RWPE1 (cell line): ENCODE measurements around the gene TCF12.

Source experiments
- CTCF ChIA-PET: fragments of 350-600 bp; sonication (Branson Sonifier 250); formaldehyde crosslinking; extraction: SDS; loops from one replicate; lab custom pipeline; 2021; lab: Yijun Ruan, JAX
- POLR2A ChIA-PET: fragments of 400-600 bp; formaldehyde crosslinking; extraction: SDS; loops from one replicate; lab custom pipeline; 2020; ENCODE audit warnings: antibody characterized with exemption; ENCODE audit not compliant: low non-redundant PET; lab: Yijun Ruan, JAX
- DNase-seq: peaks from one replicate; pipeline ENCODE4 v3.0.0; 2012; ENCODE audit warnings: low spot score
- H3K27ac ChIP-seq: fragments of 450-650 bp; 2 replicates; pipeline ENCODE4 v1.5.1; 2017
- TF ChIP-seq, protein P1 (sequence below): fragments of 450-650 bp; conservative IDR thresholded peaks from 2 replicates; pipeline ENCODE4 v1.5.1; 2017; ENCODE audit warnings: low read depth, mild to moderate bottlenecking

TCF12 gene

DNA sequence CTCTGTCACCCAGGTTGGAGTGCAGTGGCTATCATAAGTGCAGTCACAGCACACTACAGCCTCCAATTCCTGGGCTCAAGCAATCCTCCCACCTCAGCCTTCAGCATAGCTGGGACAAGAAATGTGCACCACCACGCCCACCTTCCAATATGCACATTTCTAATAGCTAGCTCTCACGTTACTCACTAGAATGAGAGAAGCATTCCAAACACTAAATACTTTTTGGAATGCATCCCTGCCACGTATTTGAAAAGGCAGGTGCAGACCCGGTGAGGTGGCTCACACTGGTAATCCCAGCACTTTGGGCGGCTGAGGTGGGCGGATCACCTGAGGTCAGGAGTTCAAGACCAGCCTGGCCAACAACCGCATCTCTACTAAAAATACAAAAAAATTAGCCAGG, 7.6 kb upstream of the TCF12 start:
- DNase-seq, result no peak
- POLR2A ChIA-PET, result no interaction called here
- TF ChIP-seq, protein P1, sequence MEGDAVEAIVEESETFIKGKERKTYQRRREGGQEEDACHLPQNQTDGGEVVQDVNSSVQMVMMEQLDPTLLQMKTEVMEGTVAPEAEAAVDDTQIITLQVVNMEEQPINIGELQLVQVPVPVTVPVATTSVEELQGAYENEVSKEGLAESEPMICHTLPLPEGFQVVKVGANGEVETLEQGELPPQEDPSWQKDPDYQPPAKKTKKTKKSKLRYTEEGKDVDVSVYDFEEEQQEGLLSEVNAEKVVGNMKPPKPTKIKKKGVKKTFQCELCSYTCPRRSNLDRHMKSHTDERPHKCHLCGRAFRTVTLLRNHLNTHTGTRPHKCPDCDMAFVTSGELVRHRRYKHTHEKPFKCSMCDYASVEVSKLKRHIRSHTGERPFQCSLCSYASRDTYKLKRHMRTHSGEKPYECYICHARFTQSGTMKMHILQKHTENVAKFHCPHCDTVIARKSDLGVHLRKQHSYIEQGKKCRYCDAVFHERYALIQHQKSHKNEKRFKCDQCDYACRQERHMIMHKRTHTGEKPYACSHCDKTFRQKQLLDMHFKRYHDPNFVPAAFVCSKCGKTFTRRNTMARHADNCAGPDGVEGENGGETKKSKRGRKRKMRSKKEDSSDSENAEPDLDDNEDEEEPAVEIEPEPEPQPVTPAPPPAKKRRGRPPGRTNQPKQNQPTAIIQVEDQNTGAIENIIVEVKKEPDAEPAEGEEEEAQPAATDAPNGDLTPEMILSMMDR, result no peak
- CTCF ChIA-PET, result no interaction called here
- no peak overlapping the region for H3K27ac ChIP-seq

DNA sequence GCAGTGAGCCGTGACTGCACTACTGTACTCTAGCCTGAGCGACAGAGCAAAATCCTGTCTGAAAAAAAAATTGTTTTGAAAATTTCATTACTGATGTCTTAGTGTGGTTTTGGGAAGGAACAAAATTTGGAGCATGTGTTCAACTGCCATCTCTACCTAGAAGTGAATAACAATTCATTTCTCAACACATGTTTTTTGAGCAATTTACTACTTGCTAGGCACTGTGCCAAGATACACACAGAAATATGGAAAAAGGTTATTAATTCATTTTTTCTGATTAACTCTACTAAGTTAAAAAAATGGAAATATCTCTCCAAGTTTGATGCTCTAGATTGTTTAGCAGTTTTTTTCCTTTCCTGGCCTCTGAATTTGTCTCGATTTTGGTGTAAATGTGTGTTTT, 5.2 kb upstream of the TCF12 start:
- no peak overlapping the region for H3K27ac ChIP-seq
- CTCF ChIA-PET, result no interaction called here
- POLR2A ChIA-PET, result no interaction called here
- DNase-seq, result no peak
- TF ChIP-seq, protein P1, result no peak

DNA sequence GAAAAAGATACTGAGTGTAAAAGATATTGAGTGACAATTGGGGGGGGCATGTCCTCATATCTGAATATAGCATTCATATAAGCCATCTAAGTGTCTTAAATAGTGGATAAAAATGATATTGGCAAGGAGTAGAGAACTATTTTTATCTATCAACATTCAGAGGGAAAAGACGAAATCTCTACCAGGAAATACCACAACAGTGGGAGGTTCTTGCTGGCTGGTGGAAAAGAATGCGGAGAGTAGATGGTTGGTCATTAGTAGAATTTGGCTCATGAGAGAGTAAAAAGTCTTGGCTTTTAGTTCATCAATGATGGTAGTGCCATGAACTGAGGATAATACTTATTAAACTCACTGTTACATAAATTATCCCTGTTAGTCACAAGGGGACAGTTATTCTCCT, 4.8 kb upstream of the TCF12 start:
- H3K27ac ChIP-seq, result no peak overlapping the region
- TF ChIP-seq, protein P1, result no peak

DNA sequence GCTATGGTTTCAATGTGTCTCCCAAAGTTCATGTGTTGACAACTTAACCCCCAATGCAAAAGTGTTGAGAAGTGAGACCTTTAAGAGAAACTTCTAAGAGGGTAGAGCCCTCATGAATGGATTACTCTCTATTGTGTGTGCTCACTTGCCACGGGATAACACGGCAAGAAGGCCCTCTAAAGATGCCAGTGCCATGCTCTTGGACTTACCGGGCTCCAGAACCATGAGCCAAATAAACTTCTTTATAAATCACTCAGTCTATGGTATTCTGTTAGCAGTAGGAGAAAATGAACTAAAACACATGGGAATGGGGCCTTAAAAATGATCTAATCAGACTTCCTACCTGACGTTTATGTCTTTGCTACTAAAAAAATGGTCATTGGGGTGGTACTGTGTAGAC, 2.6 kb upstream of the TCF12 start:
- no peak overlapping the region for H3K27ac ChIP-seq
- no peak for DNase-seq
- CTCF ChIA-PET, result no interaction called here
- POLR2A ChIA-PET, result no interaction called here
- TF ChIP-seq, protein P1, result no peak

More for the DNA sequence above, 4.8 kb upstream of the TCF12 start:
- CTCF ChIA-PET, result interaction anchor here (1.1 kb wide), 1 partner anchor 423 kb away, joined by 3 read pairs; no protein-coding TSS in a partner anchor
- POLR2A ChIA-PET, result no interaction called here
- no peak for DNase-seq

DNA sequence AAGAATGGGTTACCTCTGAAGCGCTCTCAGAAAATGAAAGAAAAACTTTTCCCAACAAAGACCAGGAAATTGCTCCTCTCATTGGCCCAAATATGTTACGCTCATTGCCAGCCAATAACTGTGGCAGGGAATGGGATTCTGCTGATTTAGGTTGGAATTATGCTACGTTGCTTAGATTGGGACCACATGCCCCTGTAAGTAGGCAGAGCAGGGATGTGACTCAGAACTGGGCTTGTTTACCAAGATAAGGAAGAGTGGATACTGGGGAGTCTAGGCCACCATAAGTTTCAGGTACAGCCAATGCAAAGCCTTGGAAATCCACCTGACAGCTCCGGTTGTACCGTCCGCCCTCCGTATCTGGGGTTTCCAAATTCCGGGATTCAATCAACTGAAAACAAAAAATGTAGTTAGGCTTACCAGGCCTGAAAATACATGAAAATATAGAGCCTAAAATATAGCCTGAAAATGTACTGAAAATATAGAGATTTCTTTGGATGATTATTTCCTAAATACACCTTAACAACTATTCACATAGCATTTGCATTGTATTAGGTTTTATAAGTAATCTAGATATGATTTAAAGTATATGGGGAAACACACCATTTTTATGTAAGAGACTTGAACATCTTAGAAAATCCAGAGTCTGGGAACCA, 1.5 kb upstream of the TCF12 start:
- CTCF ChIA-PET, result no interaction called here
- no peak overlapping the region for H3K27ac ChIP-seq
- TF ChIP-seq, protein P1, result no peak
- DNase-seq, result no peak
- POLR2A ChIA-PET, result no interaction called here

DNA sequence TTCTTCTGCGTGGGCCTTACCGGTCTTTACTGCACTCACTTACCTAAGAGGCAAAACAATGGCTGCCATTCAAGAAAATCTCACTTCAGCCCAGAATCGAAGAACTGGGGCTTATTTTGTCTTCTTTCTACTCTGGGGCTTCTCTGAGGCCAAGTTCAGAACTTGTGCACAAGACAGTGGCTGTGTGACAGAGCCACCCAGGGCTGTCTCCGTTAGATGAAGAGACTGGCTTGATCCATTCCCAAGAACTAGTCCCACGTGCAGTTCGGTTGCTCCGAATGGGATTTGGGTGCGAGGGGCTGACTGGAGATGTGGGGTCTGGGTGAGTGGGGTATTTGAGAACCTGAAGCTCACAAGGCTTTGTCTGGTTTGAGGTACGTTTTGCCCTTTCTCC, 795 bp upstream of the TCF12 start:
- ChIA-PET CTCF (interaction anchor here (1.0 to 1.2 kb wide), 4 partner anchors 9 to 426 kb away, joined by 3 to 8 read pairs (median 3); no protein-coding TSS in a partner anchor), POLR2A (interaction anchor here (0.9 to 1.0 kb wide), 2 partner anchors 30 to 92 kb away, joined by 3 to 6 read pairs; no protein-coding TSS in a partner anchor)
- no peak for DNase-seq
- H3K27ac ChIP-seq, result peak overlapping the region; percentile 89
- TF ChIP-seq, protein P1, result no peak
